Subcutaneous adipose tissue (tissue), 4 donors: ENCODE data around the gene MYO1E. TPM values are rescaled to one million over a fixed set of nuclear protein-coding genes. Genes with fewer than 3 reads are reported as not detected.

Experiments used
- CTCF ChIP-seq: fragments of 450-650 bp; IDR thresholded peaks from one replicate; pipeline ENCODE4 v1.5.1; 2016; ENCODE audit warnings: low read depth, mild to moderate bottlenecking, control low read depth, antibody characterized with exemption, moderate library complexity
- total RNA-seq, 4 donors: library from RNA; depleted of rRNA; stranded (reverse); fragments of >200 nt; gene quantifications; one replicate each; pipeline ENCODE4 v1.1.0, GENCODE V29; 2016

Gene MYO1E
- 100 to 1,000 TPM in 1 of 4 donors, 10 to 100 TPM in 3; 34.1 to 188 (median 91.7) TPM for total RNA-seq

- TF ChIP-seq CTCF: no peak
Observed at GRCh38 chr15:59372352-59373211, at the start of gene MYO1E. Gene MYO1E, minus strand, starts transcription at chr15:59372871. Its CDS starts 371 bp downstream, at chr15:59372500.

GRCh38 chr15:59420986-59421618 lies 48.4 kb upstream of the MYO1E start:
- no peak for TF ChIP-seq CTCF

- no peak for TF ChIP-seq CTCF
Observed at GRCh38 chr15:59420108-59420507, 47.4 kb upstream of the MYO1E start.

GRCh38 chr15:59419170-59419569 lies 46.5 kb upstream of the MYO1E start:
- no peak for TF ChIP-seq CTCF

- TF ChIP-seq CTCF: no peak
Observed at GRCh38 chr15:59416816-59417215, 44.1 kb upstream of the MYO1E start.

- TF ChIP-seq CTCF: no peak
Observed at GRCh38 chr15:59413577-59413976, 40.9 kb upstream of the MYO1E start.

- TF ChIP-seq CTCF: no peak
Observed at GRCh38 chr15:59410391-59410896, 37.8 kb upstream of the MYO1E start.
